ENCODE data around the gene DYDC1. TPM values are rescaled to one million over a fixed set of nuclear protein-coding genes. Genes with fewer than 3 reads are reported as not detected.
"Not testable (repeated sequence)": the region's sequence is repeated elsewhere in the genome, so short reads cannot be mapped to it uniquely, and the experiment has no call there.

Gene DYDC1
- not detected in 2 replicates for total RNA-seq

DNA sequence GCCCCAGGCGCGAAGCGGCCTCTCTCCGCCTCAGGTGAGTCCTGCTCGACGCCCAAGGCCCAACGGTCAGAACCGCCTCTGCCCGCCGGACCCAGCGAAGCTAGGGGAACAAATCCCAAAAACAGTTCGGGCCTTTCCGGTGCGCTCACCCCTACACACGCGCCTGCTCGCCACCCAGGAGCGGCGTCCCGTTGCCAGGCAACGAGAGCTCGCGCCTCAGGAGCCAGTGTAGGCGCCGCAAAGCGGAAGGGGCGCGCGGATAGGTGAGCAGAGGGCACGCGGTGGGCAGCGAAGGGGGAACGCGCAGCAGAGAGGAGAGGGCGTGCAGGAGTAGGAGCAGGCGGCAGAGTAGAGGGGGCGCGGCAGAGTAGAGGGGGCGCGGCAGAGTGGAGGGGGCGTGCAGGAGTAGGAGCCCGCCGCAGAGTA lies at the start of gene DYDC1, which contains the start of gene DYDC2:
Gene DYDC1 (minus strand): TSS at position 193 of the 426 bp plus-strand sequence. CDS start 4,154 bp downstream, outside the sequence.
Gene DYDC2 (plus strand): TSS at position 219 of the 426 bp plus-strand sequence. CDS start 5,663 bp downstream, outside the sequence.
- DNase-seq, result peak; percentile 7

DNA sequence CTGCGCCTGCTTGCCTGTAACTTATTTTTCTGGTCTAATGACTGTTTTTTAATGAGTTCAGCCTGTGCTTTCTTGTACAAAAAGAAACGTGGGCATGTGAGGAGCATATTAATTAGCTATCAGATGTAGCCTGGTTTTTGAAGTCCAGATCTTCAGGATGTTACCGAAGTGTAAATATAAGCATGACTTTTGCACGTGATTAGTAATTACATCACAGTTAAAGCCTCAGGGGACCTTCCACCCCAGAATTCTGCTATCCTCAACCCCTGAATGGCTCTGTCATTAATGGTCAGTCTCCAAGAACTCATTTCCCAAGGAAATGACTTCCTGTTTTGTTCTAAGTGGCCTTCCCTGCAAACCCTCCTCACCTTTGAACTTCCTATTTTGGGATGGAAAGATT lies 49.6 kb upstream of the DYDC1 start:
- peak; percentile 28 for DNase-seq

DNA sequence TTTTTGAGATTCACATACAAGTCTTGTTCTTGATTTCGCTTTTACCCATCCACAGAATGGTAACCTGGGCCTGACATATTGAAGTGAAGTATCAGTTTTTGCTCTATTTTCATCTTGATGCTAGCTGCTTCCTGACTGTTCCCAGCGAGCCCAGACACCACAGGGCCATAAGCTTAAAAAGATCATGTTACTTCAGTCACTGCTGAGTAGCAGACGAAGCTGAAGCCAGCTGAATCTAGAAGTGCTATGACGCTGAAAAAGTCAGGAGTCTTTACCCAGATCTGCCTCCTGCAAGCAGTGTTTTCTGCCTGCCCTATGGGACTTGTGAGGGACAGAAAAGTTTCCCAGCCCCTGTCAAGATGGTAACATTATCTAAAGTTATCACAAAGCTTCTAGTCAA lies 49.1 kb upstream of the DYDC1 start:
- no peak for DNase-seq

DNA sequence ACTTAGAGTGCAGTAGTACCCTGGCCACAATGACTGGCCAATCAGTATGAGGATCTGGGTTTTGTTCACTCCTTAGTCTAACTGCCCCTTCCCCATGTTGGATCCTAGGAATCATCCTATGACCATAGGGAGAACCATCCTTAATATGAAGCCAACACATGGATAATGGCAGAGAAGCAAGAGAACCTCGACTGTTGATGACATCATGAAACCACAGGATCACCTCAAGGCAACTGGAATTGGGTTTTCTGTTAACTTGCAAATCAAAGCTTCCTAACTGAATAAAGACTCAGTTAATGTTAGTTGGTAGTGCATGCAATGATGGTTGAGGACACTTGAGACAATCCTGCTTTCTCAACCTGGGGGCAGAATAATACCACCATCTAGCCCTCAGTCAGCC lies 48.5 kb upstream of the DYDC1 start:
- no peak for DNase-seq

DNA sequence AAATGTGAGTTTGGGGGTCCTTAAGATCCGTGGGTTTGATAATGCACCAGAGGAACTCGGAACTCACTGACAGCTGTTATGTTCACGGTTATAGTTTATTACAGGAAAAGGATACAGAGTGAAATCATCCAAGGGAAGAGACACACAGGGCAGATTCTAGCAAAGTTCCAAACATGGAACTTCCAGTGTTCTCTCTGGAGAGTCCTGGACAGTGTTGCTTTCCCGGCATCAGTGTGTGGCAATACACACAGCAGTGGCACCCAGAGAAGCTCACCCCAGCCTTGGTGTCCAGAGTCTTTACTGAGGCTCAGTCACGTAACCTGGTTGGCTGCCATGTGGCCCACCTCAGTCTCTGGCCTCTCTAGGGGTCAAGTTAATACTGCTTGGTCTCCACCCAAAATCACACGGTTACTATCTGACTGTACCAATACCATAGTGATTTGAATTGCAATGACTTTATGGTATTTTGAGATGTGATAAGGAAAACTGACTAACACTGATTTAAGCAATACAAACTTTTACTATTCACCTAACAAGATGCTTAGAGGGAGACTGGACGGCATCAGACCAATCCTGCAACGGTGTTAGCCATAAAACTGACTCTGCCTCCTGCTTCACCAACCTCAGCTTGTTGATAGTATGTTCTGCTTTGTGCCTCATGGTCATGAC lies 43.7 kb upstream of the DYDC1 start:
- no peak for DNase-seq

DNA sequence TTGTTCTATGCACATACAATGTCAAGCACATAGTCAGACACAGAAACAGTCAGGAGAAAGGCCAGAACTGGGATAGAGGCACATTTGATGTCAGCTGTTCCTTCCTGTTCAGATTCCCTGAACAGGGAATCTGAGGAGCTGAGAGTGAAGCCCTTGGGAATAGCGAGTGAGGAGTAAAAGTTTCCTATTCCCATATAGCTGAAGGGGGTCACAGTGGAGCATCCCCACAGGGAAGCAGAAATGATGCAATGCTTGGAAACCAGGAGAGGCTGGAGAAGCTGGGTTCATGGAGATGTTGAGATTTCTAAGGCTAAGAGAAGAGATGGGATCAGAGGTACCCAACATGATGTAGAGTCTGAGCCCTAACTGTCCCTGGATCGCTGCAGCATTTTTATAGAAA lies 40.5 kb upstream of the DYDC1 start:
- DNase-seq, result no peak

DNA sequence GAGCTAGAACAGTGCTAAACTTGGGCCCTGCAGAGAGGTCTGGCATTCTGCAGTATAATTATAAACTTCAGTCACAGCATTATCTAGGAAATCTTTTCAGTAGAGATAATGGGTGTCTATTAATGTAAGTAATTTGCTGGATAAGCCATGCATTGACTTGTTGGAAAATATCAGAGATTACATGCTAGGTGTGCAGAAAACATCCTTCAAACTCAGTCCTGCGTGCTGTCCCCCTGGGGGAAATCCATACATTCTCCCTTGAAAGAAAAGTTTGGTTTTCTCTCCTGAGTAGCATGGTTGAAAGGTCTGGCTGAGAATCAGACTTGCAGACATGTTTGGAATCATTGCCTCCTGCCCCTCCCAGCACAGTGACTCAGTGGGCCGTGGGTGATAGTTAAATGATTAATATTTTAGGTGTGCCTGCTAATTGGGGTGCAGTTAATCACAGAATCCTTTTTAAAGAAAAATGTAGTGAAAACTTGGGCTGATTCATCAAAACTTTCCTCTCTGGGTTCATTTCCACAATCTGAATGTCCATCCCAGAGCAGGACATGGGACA lies 37.9 kb upstream of the DYDC1 start:
- no peak for DNase-seq

DNA sequence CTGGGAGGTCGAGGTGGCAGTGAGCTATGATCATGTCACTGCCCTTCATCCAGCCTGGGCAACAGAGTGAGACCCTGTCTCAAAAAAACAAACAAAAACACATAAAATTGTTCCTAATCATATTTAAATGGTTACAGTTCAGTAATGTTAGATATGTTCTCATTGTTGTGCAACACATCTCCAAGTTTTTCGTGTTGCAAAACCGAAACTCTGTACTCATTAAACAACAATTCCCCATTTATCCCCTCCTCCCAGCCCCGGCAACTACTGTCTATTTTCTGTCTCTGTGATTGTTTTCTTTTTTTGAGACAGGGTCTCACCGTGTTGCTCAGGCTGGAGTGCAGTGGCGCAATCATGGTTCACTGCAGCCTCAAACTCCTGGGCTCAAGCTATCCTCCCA lies 35.7 kb upstream of the DYDC1 start:
- no peak for DNase-seq

DNA sequence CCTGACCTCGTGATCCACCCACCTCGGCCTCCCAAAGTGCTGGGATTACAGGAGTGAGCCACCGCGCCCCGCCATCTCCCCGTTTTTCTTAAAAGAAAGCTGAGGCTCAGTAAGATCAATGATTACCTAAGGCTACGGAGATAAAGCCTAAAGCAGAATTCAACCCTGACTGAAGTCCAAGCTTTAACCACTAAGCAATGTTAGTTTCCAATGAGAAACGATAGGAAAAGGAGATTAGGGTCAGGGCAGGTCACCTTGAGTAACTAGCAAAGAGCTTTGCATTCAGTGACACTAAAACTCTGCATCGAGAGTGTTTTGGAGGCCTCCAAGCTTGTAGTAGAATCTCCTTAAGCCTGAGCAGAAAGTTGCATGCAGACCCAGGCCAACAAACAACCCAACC lies 34.2 kb upstream of the DYDC1 start:
- no peak for DNase-seq

DNA sequence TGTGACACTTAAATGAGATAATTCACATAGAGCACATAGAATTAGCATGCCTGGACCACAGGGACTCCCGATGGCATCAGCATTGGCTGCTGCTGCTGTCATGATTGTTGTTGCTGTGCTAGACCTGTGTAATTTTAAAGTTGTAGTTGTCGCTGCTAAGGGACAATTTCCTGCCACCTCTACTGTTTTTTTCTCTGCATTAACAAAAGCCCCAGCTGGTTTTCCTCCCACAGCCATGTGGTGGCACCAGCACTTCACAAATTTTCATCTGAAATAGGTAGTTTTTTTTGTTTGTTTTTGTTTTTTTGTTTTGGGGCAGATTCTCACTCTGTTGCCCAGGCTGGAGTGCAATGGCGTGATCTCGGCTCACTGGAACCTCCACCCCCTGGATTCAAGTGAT lies 26.4 kb upstream of the DYDC1 start:
- DNase-seq, result peak; percentile 73

DNA sequence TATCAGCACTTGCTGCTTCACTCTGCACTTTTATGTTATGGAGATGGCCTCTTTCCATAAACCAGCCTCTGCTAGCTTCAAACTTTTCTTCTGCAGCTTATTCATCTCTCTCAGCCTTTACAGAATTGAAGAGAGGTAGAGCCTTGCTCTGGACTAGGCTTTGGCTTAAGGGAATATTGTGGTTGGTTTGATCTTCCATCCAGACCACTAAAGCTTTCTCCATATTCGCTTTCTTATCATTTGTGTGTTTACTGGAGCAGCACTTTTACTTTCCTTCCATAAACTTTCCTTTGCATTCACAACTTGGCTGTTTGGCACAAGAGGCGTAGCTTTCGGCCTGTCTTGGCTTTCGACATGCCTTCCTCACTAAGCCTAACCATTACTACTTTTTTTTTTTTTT lies 23.6 kb upstream of the DYDC1 start:
- DNase-seq, result no peak

DNA sequence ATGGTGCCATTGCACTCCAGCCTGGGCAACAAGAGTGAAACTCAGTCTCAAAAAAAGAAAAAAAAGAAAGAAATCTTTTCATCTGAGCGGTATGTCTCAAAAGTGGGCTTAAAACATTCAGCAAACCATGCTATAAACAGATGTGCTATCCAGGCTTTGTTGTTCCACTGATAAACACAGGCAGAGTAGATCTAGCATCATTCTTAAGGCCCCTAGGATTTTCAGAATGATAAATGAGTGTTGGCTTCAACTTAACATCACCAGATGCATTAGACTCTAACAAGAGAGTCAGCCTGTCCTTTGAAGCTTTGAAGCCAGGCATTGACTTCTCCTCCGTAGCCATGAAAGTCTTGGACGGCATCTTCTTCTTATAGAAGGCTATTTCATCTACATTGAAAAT lies 23.1 kb upstream of the DYDC1 start:
- no peak for DNase-seq

DNA sequence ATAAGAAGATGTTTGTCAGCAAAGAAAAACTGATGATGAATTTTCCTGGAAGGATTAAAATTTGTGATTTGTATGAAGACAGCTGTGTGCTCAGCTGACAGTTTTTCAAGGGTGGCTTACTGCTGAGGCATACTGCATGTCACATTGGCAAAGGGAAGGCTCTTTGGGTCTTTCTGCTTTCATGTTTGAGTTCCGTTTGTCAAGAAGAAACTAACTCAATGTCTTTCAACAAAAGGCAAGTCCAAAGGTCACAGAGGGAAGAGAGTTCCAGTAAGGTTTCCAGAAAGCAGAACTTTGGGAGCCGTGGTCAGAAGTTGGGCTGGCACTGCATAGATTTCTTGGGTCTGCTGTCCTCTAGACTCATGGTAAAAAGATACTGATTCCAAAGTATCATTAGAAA lies 16.9 kb upstream of the DYDC1 start:
- no peak for DNase-seq

DNA sequence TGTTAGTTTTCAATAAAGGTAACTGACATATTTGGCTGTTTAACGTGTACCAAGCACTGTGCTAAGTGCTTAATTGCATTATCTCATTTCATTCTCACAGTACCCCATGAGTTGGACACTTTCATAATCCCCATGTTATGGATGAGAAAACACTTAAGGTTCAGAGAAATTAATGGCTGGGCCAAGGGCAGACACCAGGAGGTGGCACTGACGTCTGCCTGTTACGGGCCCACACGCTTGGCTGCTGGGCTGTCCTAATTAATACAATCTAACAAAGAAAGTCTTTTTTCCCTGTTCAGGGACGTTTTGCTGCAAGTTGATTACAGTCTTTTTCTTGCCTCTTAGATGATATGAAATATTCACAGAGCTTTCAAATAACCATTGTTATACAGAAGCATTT lies 16.1 kb upstream of the DYDC1 start:
- DNase-seq, result no peak

DNA sequence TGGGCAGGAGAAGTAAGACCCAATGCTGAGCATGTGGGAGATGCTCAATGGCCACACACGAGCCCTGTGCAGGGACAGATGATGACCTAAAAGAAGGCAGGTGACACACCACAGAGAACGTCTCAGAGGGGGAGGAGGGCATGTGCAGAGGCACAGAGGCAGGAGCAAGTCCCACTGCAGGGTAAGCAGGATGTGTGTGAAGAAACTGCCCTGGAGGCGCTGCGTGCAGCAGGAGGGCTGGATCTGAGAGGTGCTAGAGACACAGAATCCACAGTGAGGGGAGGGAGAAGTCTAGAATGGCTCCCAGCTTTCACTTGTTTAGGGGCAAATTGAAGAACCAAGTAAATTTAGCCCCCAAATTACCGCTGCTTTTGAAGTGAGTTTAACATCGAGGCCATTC lies 14.9 kb upstream of the DYDC1 start:
- DNase-seq, result no peak

DNA sequence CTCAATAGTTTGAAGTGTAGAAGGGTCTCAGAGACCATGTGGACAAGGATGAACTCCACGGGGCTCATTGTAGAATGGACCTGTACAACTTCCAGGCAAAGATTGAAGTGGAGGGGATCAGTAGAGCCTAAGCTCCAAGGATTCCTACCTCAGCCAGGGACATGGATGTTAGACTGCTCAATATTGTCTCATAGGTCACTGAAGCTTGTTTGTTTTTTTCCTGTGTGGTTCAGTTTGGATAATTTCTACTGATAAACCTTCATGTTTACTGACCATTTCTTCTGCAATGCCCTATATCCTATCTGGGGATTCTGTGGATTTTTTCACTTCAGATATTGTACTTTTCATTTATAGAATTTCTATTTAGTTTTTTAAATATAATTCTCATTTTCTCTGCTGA lies 9.0 kb upstream of the DYDC1 start:
- DNase-seq, result no peak

DNA sequence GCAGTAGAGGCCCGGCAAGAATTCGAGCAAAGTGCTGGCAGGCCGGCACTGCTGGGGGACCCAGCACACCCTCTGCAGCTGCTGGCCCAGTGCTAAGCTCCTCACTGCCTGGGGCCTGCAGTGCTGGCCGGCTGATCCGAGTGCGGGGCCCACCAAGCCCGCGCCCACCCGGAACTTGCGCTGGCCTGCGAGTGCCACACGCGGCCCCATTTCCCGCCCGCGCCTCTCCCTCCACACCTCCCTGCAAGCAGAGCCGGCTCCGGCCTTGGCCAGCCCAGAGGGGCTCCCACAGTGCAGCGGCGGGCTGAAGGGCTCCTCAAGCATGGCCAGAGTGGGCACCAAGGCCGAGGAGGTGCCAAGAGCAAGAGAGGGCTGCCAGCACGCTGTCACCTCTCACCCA lies 3.1 kb upstream of the DYDC1 start:
- no peak for DNase-seq

DNA sequence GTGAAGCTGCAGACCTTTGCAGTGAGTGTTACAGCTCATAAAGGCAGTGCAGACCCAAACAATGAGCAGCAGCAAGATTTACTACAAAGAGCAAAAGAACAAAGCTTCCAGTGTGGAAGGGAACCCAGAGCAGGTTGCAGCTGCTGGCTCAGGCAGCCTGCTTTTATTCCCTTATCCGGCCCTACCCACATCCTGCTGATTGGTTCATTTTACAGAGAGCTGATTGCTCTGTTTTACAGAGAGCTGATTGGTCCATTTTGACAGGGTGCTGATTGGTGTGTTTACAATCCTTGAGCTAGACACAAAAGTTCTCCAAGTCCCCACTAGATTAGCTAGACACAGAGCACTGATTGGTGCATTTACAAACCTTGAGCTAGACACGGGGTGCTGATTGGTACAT lies 2.4 kb upstream of the DYDC1 start:
- DNase-seq, result not testable (repeated sequence)

DNA sequence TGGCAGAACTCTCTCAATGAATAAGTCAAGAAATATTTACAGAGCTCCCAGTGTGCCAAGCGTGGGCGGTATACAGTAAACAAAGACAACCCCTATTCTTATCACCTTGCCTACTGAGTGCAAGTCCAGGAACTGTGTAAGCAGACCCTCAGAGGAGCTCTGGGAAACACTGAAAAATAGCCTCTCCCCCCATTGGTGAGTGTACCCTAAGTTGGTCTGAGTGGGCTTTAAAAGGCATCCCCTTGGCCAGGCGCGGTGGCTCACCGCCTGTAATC lies 1.2 kb upstream of the DYDC1 start:
- no peak for DNase-seq

DNA sequence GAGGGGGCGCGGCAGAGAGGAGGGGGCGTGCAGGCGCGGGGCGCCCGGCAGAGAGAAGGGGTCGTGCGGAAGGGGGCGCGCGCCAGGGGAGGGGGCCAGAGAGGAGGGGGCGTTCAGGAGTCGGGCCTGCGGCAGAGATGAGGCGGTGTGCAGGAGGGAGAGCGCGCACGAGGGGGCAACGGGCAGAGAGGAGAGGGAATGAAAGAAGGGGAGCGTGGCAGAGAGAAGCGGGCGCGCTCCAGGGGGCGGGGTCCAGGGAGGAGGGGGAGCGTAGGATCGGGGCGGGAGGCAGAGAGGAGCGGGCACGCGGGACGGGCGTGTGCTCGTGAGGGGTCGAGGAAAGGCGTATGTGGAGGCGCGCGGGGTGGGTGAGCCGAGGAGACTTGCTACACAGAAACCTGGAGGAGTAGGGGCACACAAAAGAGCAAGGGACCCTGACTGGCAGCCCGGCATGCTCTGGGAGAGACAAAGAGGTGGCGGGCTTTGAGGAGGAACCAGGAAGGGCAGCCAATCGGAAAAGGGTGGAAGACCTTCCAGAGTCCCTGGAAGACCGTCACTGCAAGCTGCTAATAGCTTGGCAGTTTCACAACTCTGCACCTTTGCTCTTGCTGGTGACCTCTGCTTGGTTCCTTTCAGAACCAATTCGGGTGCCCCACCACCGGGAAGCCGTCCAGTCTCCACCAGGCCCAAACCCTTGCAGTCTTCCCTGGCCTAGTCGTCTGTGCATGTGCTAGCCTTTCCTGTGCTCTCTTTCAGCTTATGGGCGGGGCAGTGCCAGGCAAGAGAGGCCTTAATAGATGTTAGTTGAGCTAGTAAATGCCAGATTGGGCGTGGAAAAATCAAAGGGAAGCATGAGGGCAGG lies 665 bp upstream of the DYDC1 start:
- no peak for DNase-seq

DNA sequence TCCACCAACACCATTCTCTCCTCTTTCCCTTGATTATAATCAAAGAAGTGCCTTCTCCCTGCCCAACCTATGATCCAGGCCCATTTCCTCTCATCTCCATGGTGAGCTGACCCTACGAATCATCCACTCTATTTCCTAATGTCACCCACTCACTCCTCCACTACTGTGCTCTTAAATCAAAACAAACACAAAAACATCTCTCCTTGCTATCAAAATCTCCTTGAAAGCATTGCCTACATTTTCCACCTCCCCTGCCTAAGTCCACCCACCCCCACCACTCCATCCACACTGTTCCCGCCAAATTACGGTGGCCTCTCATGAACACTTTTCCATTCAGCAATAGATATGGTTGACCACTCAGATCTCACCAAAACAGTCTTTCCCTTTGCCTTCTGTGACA lies 5.3 kb downstream of the DYDC1 start:
- DNase-seq, result no peak

DNA sequence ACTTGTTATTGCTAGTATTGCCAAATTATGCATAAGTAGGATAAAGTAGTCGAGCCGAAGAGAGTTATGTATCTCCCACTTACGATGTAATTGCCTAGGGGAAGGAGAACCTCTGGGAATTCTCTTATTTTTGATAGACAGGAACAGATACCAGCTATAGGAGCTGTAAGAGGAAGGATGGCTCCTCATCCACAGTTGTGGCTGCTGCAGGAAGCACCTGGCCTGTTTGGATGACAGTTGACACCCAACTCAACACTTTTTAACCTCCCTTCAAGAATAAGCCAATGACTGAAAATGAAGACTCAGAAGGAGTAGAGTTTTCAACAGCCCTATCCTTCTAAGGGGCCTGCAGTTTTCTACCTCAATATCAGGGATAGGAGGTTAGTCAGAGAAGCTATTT lies 6.3 kb downstream of the DYDC1 start:
- no peak for DNase-seq

DNA sequence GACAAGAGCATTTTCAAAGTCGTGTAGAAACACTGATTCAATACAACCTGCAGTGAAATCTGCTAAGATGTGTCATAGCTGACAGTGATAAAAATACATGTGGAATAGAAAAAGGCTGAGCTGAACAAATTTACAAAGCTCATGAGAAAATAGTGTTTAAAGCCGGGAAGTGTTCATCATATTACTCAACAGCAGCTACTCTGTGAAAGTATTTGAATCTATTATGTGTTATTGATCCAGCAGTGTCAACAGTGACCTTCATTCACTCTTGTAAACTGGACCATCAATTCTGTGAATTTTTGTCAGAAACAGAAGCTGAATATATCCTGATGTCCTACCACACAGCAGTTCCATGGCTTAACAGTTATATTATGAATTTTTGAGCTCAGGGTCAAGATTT lies 11.6 kb downstream of the DYDC1 start:
- DNase-seq, result no peak

DNA sequence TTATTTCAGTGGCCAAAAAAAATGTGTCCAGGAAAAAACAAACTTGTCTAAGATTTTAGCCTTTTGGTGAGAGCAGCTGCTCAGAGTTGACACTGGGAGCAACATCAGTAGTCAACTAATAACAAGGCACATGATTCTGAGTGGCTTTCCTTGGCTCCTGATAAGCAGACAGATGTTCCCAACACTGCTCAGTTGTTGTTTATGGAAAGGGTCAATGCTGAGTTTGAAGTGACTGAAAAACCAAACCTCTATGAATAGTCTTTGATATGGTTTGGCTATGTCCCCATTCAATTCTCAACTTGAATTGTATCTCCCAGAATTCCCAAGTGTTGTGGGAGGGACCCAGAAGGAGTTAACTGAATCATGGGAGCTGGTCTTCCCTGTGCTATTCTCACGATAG lies 12.3 kb downstream of the DYDC1 start:
- no peak for DNase-seq

All from dermis blood vessel endothelial cell (primary cell).